IMR-90 (cell line): ENCODE data around the gene ACACB. TPM values are rescaled to one million over a fixed set of nuclear protein-coding genes. Genes with fewer than 3 reads are reported as not detected.

Experiments used
- ATAC-seq: fragments of 200-7000 bp; cut with Tn5 transposase; 2 replicates; pipeline ENCODE4 v1.9.1; 2020; ENCODE audit warnings: low read depth, mild to moderate bottlenecking, moderate library complexity
- BruUV-seq: library from RNA; stranded (reverse); fragments of 400-500 nt; replicated peaks from 2 replicates; lab custom pipeline; 2021; lab: Mats Ljungman, UMichigan
- CTCF ChIA-PET: fragments of 300-600 bp; formaldehyde crosslinking; extraction: SDS; loops from one replicate; lab custom pipeline; 2021; ENCODE audit warnings: antibody characterized with exemption; lab: Yijun Ruan, JAX
- POLR2A ChIA-PET: fragments of 300-600 bp; sonication (Branson Sonifier 250); formaldehyde crosslinking; loops from one replicate; lab custom pipeline; 2022; ENCODE audit warnings: antibody characterized with exemption; ENCODE audit not compliant: unreplicated experiment; lab: Charles Lee
- DNase-seq: peaks from one replicate; pipeline ENCODE4 v3.0.0; 2013
- H2AFZ ChIP-seq: replicated peaks from 2 replicates; pipeline ENCODE3; 2013; ENCODE audit warnings: low read length, mild to moderate bottlenecking; ENCODE audit not compliant: poor library complexity
- H2AK5ac ChIP-seq: 2 replicates; pipeline ENCODE4 v1.6.1; 2013; ENCODE audit warnings: low read depth, low read length, inconsistent platforms
- H2AK9ac ChIP-seq: replicated peaks from 2 replicates; pipeline ENCODE3; 2013; ENCODE audit warnings: mild to moderate bottlenecking, low read depth, low read length, moderate library complexity; ENCODE audit not compliant: poor library complexity
- H2BK120ac ChIP-seq: 2 replicates; pipeline ENCODE4 v1.6.1; 2013; ENCODE audit warnings: low read depth, low read length, inconsistent platforms
- H2BK15ac ChIP-seq: 3 replicates; pipeline ENCODE4 v1.6.1; 2013; ENCODE audit warnings: low read depth, low read length, inconsistent platforms
- H2BK20ac ChIP-seq: 2 replicates; pipeline ENCODE4 v1.6.1; 2013; ENCODE audit warnings: low read depth, mild to moderate bottlenecking, inconsistent platforms, low read length, moderate library complexity
- H2BK5ac ChIP-seq: 2 replicates; pipeline ENCODE4 v1.6.1; 2013; ENCODE audit warnings: mild to moderate bottlenecking, low read depth, low read length, inconsistent platforms; ENCODE audit not compliant: poor library complexity, severe bottlenecking
- H3K14ac ChIP-seq: replicated peaks from 2 replicates; pipeline ENCODE4 v1.6.1; 2013; ENCODE audit warnings: low read depth, low read length, inconsistent platforms
- H3K18ac ChIP-seq: 2 replicates; pipeline ENCODE4 v1.6.1; 2013; ENCODE audit warnings: low read depth, low read length, control low read depth
- H3K23ac ChIP-seq: 2 replicates; pipeline ENCODE4 v1.6.1; 2013; ENCODE audit warnings: low read depth, low read length, inconsistent platforms
- H3K27ac ChIP-seq: 2 replicates; pipeline ENCODE4 v1.5.1; 2013; ENCODE audit warnings: mild to moderate bottlenecking, control low read depth, low read length; ENCODE audit not compliant: insufficient read depth
- H3K27me3 ChIP-seq: 2 replicates; pipeline ENCODE4 v1.6.1; 2013; ENCODE audit warnings: low read length; ENCODE audit not compliant: control insufficient read depth, insufficient read depth
- H3K36me3 ChIP-seq: 2 replicates; pipeline ENCODE4 v1.6.1; 2013; ENCODE audit warnings: low read length, mixed read lengths; ENCODE audit not compliant: control insufficient read depth, insufficient read depth
- H3K4ac ChIP-seq: 2 replicates; pipeline ENCODE4 v1.6.1; 2013; ENCODE audit warnings: low read depth, low read length, inconsistent platforms
- H3K4me1 ChIP-seq: 2 replicates; pipeline ENCODE4 v1.6.1; 2013; ENCODE audit warnings: low read length, mixed read lengths; ENCODE audit not compliant: control insufficient read depth, insufficient read depth
- H3K4me2 ChIP-seq: 2 replicates; pipeline ENCODE4 v1.6.1; 2013; ENCODE audit warnings: low read depth, mild to moderate bottlenecking, control low read depth, low read length, moderate library complexity
- H3K4me3 ChIP-seq: 2 replicates; pipeline ENCODE4 v1.5.1; 2013; ENCODE audit warnings: low read depth, mild to moderate bottlenecking, control low read depth, low read length, moderate library complexity; ENCODE audit not compliant: insufficient read depth
- H3K56ac ChIP-seq: 2 replicates; pipeline ENCODE4 v1.6.1; 2013; ENCODE audit warnings: low read length, inconsistent platforms; ENCODE audit not compliant: insufficient read depth; ENCODE audit errors: extremely low read depth
- H3K79me1 ChIP-seq, 2 experiments: 2 replicates each; pipeline ENCODE4 v1.6.1; 2013; ENCODE audit warnings: low read length in 2 of 2, inconsistent platforms in 1 of 2, low read depth in 1 of 2
- H3K9ac ChIP-seq: 2 replicates; pipeline ENCODE4 v1.6.1; 2013; ENCODE audit warnings: low read depth, low read length, control low read depth
- H3K9me1 ChIP-seq: 2 replicates; pipeline ENCODE4 v1.6.1; 2013; ENCODE audit warnings: low read length, inconsistent platforms; ENCODE audit not compliant: insufficient read depth
- H3K9me3 ChIP-seq: 2 replicates; pipeline ENCODE4 v1.6.1; 2013; ENCODE audit warnings: low read length; ENCODE audit not compliant: control insufficient read depth, insufficient read depth
- H4K20me1 ChIP-seq: 2 replicates; pipeline ENCODE4 v1.6.1; 2013; ENCODE audit warnings: low read length, inconsistent platforms; ENCODE audit not compliant: insufficient read depth
- H4K5ac ChIP-seq: 2 replicates; pipeline ENCODE4 v1.6.1; 2013; ENCODE audit warnings: mild to moderate bottlenecking, low read depth, low read length, control low read depth
- H4K8ac ChIP-seq, 2 experiments: 2 replicates each; pipeline ENCODE4 v1.6.1; 2013; ENCODE audit warnings: low read depth in 2 of 2, low read length in 2 of 2, control low read depth in 1 of 2, inconsistent platforms in 1 of 2
- H4K91ac ChIP-seq: 2 replicates; pipeline ENCODE4 v1.6.1; 2013; ENCODE audit warnings: low read depth, low read length, inconsistent platforms; ENCODE audit not compliant: insufficient read depth
- FOS ChIP-seq: fragments of 150-350 bp; IDR thresholded peaks from 2 replicates; pipeline ENCODE4 v1.6.1; 2016; ENCODE audit warnings: low read depth, low read length
- MAZ ChIP-seq: IDR thresholded peaks from 2 replicates; pipeline ENCODE4 v1.6.1; 2012; ENCODE audit warnings: low read depth, mild to moderate bottlenecking, low read length, improper control_type of control experiment, moderate library complexity, borderline replicate concordance
- MXI1 ChIP-seq: IDR thresholded peaks from 2 replicates; pipeline ENCODE4 v1.6.1; 2012; ENCODE audit warnings: low read depth, mild to moderate bottlenecking, low read length, moderate library complexity, borderline replicate concordance
- NFE2L2 ChIP-seq: fragments of 150-350 bp; IDR thresholded peaks from 2 replicates; pipeline ENCODE4 v1.6.1; 2016; ENCODE audit warnings: low read depth, mild to moderate bottlenecking, low read length
- POLR2A ChIP-seq: IDR thresholded peaks from 2 replicates; pipeline ENCODE4 v1.6.1; 2012; ENCODE audit warnings: mild to moderate bottlenecking, low read depth, low read length
- RFX5 ChIP-seq: IDR thresholded peaks from 2 replicates; pipeline ENCODE4 v1.8.0; 2012; ENCODE audit warnings: low read depth, mild to moderate bottlenecking, low read length, moderate library complexity
- WGBS, 2 experiments: methylation state at CpG; one replicate each; pipeline versions ENCODE4 v1.1.5 to v1.1.7; 2013; ENCODE audit warnings: missing lambda C conversion rate in 2 of 2; ENCODE audit not compliant: insufficient read length in 1 of 2; ENCODE audit errors: extremely low coverage in 2 of 2; 5-methylcytosine and 5-hydroxymethylcytosine counted together
- dilution Hi-C: fragments of 300-500 bp; cut with HindIII; formaldehyde crosslinking; loops from one replicate; pipeline ENCODE4 v1.14.3; 2018; ENCODE audit warnings: low sequenced_read_pairs; ENCODE audit not compliant: unreplicated experiment
- in situ Hi-C: fragments of 300-500 bp; cut with MboI; formaldehyde crosslinking; loops from 3 replicates; pipeline ENCODE4 v1.14.3; 2019; ENCODE audit warnings: low sequenced_read_pairs, inconsistent platforms, mixed read lengths
- intact Hi-C: fragments of 100-400 bp; cut with micrococcal nuclease; formaldehyde crosslinking; loops from 2 replicates; pipeline ENCODE4 v1.10.0; 2022
- polyA plus RNA-seq, 3 experiments: library from polyadenylated mRNA; depleted of rRNA; stranded (reverse); fragments of >200 nt; gene quantifications; 2 replicates each; pipeline ENCODE4 v1.2.3, GENCODE V29; 2012; ENCODE audit warnings: low replicate concordance in 1 of 3
- total RNA-seq: library from RNA; depleted of rRNA; stranded (reverse); fragments of >200 nt; gene quantifications from 2 replicates; pipeline ENCODE4 v1.2.3, GENCODE V29; 2012
- TF ChIP-seq, protein P1 (sequence below): fragments of 150-350 bp; IDR thresholded peaks from 2 replicates; pipeline ENCODE4 v1.6.1; 2016; ENCODE audit warnings: low read depth, mild to moderate bottlenecking, low read length, moderate library complexity, borderline replicate concordance

ACACB gene
- total and polyA plus RNA-seq, 2 of the 4 experiments (the other 2 are of a cell fraction) = 2.0 to 2.1 TPM

DNA sequence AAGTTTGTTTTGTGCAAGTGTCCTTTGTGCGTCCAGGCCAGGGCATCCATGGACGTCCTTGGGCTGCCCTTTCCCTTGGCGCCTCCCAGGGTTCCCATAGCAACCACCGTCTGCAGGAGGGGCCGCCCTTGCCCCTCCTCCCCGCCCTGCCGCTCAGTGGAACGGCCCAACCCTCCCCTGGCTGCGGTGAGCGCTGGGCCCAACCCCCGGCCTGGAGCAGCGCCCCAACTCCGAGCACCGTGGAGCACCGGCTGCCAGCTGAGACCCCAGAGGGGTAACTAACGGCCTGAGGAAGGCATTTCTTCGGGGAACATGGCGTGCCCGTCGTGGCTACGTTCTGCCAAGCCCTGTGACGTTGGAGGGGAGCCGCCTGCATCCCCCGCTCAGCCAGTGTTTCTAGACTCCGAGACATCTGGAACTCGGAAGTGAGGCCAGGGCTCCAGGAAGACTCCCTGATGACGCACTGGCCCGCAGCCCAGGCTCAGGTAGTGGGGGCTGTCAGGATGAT is 5.3 kb upstream of the ACACB start:
- dilution Hi-C loops (no loop called here), in situ Hi-C loops (loop anchor here (5.0 kb wide), 1 partner anchor 276 kb away; no protein-coding TSS in a partner anchor), intact Hi-C loops (loop anchor here (1.0 kb wide), 1 partner anchor 274 kb away; no protein-coding TSS in a partner anchor)
- peak overlapping the region; percentile 62; the same call in 1 of the 2 replicates for H3K18ac ChIP-seq
- 0 out of 2 replicates have a peak overlapping the region, but pooled peaks have one; percentile 41 for H3K23ac ChIP-seq
- H4K8ac ChIP-seq = peak overlapping the region; percentile 5 to 88; a peak in 3 of 4 replicates
- no TSS peak for BruUV-seq
- 0% methylated on average over 14 of the region's 28 CpGs; no CpG with 5 or more reads in 1 of the 2 experiments for WGBS, 2 experiments
- H3K56ac ChIP-seq = no peak overlapping the region
- H4K5ac ChIP-seq = peak overlapping the region; percentile 69
- peak overlapping the region; percentile 74 for H3K4ac ChIP-seq
- H2AK9ac ChIP-seq = peak overlapping the region; percentile 92
- peak overlapping the region; percentile 57 for H4K91ac ChIP-seq
- no peaks in the 10 kb centered on the region for H3K27me3 ChIP-seq
- peaks cover 5% of the 10 kb centered on the region; the same call in 1 of the 2 replicates for H3K9me1 ChIP-seq
- H3K27ac ChIP-seq = peak overlapping the region; percentile 78
- H2BK20ac ChIP-seq = 0 out of 2 replicates have a peak overlapping the region, but pooled peaks have one; percentile 11
- no peaks in the 10 kb centered on the region for H4K20me1 ChIP-seq
- H2BK15ac ChIP-seq = no peak overlapping the region
- ChIA-PET CTCF (interaction anchor here (0.8 to 1.6 kb wide), 10 partner anchors 12 to 279 kb away, joined by 3 to 14 read pairs (median 4); no protein-coding TSS in a partner anchor), POLR2A (no interaction called here)
- peak overlapping the region; percentile 70 for H2BK120ac ChIP-seq
- peak overlapping the region; percentile 97 for H2AFZ ChIP-seq
- TF ChIP-seq RFX5 = peak; percentile 46; the same call in 1 of the 2 replicates
- no peak for TF ChIP-seq NFE2L2
- TF ChIP-seq, protein P1, sequence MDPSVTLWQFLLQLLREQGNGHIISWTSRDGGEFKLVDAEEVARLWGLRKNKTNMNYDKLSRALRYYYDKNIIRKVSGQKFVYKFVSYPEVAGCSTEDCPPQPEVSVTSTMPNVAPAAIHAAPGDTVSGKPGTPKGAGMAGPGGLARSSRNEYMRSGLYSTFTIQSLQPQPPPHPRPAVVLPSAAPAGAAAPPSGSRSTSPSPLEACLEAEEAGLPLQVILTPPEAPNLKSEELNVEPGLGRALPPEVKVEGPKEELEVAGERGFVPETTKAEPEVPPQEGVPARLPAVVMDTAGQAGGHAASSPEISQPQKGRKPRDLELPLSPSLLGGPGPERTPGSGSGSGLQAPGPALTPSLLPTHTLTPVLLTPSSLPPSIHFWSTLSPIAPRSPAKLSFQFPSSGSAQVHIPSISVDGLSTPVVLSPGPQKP = no peak
- no peak for TF ChIP-seq FOS
- TF ChIP-seq MXI1 = 0 out of 2 replicates have a peak, but pooled peaks have one; percentile 50
- peak; percentile 77 for TF ChIP-seq MAZ
- peak; percentile 21; the same call in 1 of the 2 replicates for TF ChIP-seq POLR2A
- peak; percentile 70 for DNase-seq
- 0 out of 2 replicates have a peak overlapping the region, but pooled peaks have one; percentile 73 for H3K14ac ChIP-seq
- H3K4me3 ChIP-seq = peak overlapping the region; percentile 68
- H3K36me3 ChIP-seq = peaks cover 11% of the 10 kb centered on the region
- peak; percentile 97 for ATAC-seq
- peak overlapping the region; percentile 56 for H2BK5ac ChIP-seq
- H3K79me1 ChIP-seq = peaks cover 0 to 5% of the 10 kb centered on the region in 2 experiments; a peak in 1 of 4 replicates
- no peaks in the 10 kb centered on the region for H3K4me1 ChIP-seq
- H3K9ac ChIP-seq = peak overlapping the region; percentile 49
- H3K4me2 ChIP-seq = peak overlapping the region; percentile 81
- H2AK5ac ChIP-seq = no peak overlapping the region
- no peaks in the 10 kb centered on the region for H3K9me3 ChIP-seq
